ENCODE results near the gene CYBA. TPM values are rescaled to one million over a fixed set of nuclear protein-coding genes. Genes with fewer than 3 reads are reported as not detected.

Gene CYBA
- total RNA-seq, 1 experiment from 2014 or later: 351 TPM

GRCh38 chr16:88662843-88663606, 12.2 kb upstream of the CYBA start, which contains the start of gene MVD:
TSS of gene MVD (minus strand) at chr16:88663091. CDS start at chr16:88663080, 11 bp downstream.
- H3K4me1 ChIP-seq: peaks cover 11% of the 10 kb centered on the region
- peak; percentile 99 for DNase-seq
- peaks cover 5% of the 10 kb centered on the region for H3K4me1 Mint-ChIP-seq (ENCODE audit: low read depth, unreplicated experiment)
- ChIA-PET POLR2A (interaction anchor here (0.5 to 1.0 kb wide), 4 partner anchors 14 to 1211 kb away, joined by 3 to 6 read pairs (median 5); no protein-coding TSS in a partner anchor), CTCF (interaction anchor here (0.5 to 1.4 kb wide), 5 partner anchors 9 to 93 kb away, joined by 3 to 13 read pairs (median 4); partner anchors contain the start of gene ZC3H18)
- peak within 1 kb of the TSS; percentile 94 for H3K4me3 Mint-ChIP-seq (ENCODE audit: unreplicated experiment)
- peak within 1 kb of the TSS; percentile 88 for H3K27ac Mint-ChIP-seq (ENCODE audit: unreplicated experiment)
- peak within 1 kb of the TSS; percentile 84 for H3K4me3 ChIP-seq (ENCODE audit: low read depth, low read length)
- H3K36me3 Mint-ChIP-seq (ENCODE audit: insufficient read depth, unreplicated experiment): peaks cover 18% of the 10 kb centered on the region
- intact Hi-C loops (cut with micrococcal nuclease; ENCODE audit: unreplicated experiment): loop anchor here (1.0 to 5.0 kb wide), 3 partner anchors 12 to 44 kb away; partner anchors contain the start of genes CTU2, CYBA, RNF166 and SNAI3
- BruUV-seq (replicated peaks): no TSS peak
- H3K27me3 ChIP-seq (replicated peaks; ENCODE audit: control insufficient read depth, insufficient read depth, low read length): no peaks in the 10 kb centered on the region
- no peaks in the 10 kb centered on the region for H3K9me3 ChIP-seq
- TF ChIP-seq CTCF (IDR thresholded peaks at IDR 0.05; ENCODE audit: insufficient read depth in 1 of 2, low read depth in 1 of 2, low read length in 1 of 2, severe bottlenecking in 1 of 2, unreplicated experiment in 1 of 2): peak in 1 of 2 experiments; percentile 18
- no peaks in the 10 kb centered on the region for H3K27me3 Mint-ChIP-seq (ENCODE audit: insufficient read depth, unreplicated experiment)
- no peaks in the 10 kb centered on the region; the same call in 1 of the 2 replicates for H3K36me3 ChIP-seq (ENCODE audit: control insufficient read depth, insufficient read depth, low read length)
- no peaks in the 10 kb centered on the region for H3K9me3 Mint-ChIP-seq (ENCODE audit: unreplicated experiment)

DNA sequence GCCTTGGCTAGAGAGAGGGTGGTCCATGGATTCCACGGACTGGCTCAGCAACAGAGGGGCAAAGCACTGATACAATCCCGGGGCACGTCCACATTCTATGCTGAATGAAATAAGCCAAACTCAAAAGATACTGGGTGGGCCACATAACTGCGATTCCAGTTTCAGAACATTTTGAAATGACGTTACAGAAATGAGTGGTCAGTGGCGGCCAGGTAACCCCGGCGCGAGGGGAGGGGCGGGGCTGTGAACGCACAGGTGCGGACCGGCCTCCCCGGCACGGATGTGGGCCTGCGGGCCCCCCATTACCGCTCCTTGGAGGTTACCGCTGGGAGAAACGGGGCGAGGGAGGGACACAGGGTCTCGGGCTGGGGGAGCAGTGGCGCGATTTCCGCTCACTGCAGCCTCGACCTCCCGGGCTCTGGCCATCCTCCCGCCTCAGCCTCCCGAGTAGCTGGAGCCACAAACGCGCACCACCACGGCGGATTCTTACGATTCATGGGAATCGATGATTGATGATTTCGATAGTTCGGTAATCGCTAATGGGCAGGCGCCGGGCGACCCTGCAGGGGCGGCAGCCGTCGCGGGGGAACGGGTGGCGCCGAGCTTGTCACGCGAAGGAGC, 11.5 kb upstream of the CYBA start:
- ChIA-PET CTCF (interaction anchor here (0.6 to 1.4 kb wide), 4 partner anchors 9 to 92 kb away, joined by 3 to 13 read pairs (median 4); partner anchors contain the start of gene ZC3H18), POLR2A (interaction anchor here (0.5 to 1.0 kb wide), 4 partner anchors 13 to 1211 kb away, joined by 3 to 6 read pairs (median 5); no protein-coding TSS in a partner anchor)
- no peak for TF ChIP-seq CTCF (IDR thresholded peaks at IDR 0.05; ENCODE audit: insufficient read depth in 1 of 2, low read depth in 1 of 2, low read length in 1 of 2, severe bottlenecking in 1 of 2, unreplicated experiment in 1 of 2)
- H3K9me3 ChIP-seq: no peaks in the 10 kb centered on the region
- Mint-ChIP-seq H3K27me3 (ENCODE audit: insufficient read depth, unreplicated experiment) (no peaks in the 10 kb centered on the region), H3K4me1 (ENCODE audit: low read depth, unreplicated experiment) (peaks cover 5% of the 10 kb centered on the region), H3K9me3 (ENCODE audit: unreplicated experiment) (no peaks in the 10 kb centered on the region), H3K36me3 (ENCODE audit: insufficient read depth, unreplicated experiment) (peaks cover 11% of the 10 kb centered on the region), H3K27ac (ENCODE audit: unreplicated experiment) (peak overlapping the region; percentile 88), H3K4me3 (ENCODE audit: unreplicated experiment) (peak overlapping the region; percentile 94)
- peaks cover 11% of the 10 kb centered on the region for H3K4me1 ChIP-seq
- TSS peak; percentile 57 for BruUV-seq (replicated peaks)
- H3K36me3 ChIP-seq (ENCODE audit: control insufficient read depth, insufficient read depth, low read length): no peaks in the 10 kb centered on the region; the same call in 1 of the 2 replicates
- H3K27me3 ChIP-seq (replicated peaks; ENCODE audit: control insufficient read depth, insufficient read depth, low read length): no peaks in the 10 kb centered on the region
- H3K4me3 ChIP-seq (ENCODE audit: low read depth, low read length): peak overlapping the region; percentile 84
- peak in 1 of 2 experiments; percentile 50 for DNase-seq
- intact Hi-C loops (cut with micrococcal nuclease; ENCODE audit: unreplicated experiment): loop anchor here (1.0 to 5.0 kb wide), 2 partner anchors 11 to 45 kb away; partner anchors contain the start of genes CTU2, CYBA and RNF166

GRCh38 chr16:88661468-88661867, 10.6 kb upstream of the CYBA start:
- Histone ChIP-seq H3K27me3 (replicated peaks; ENCODE audit: control insufficient read depth, insufficient read depth, low read length) (no peaks in the 10 kb centered on the region), H3K4me1 (peaks cover 11% of the 10 kb centered on the region), H3K9me3 (no peaks in the 10 kb centered on the region), H3K4me3 (ENCODE audit: low read depth, low read length) (peak overlapping the region; percentile 22), H3K36me3 (ENCODE audit: control insufficient read depth, insufficient read depth, low read length) (no peaks in the 10 kb centered on the region; the same call in none of the 2 replicates)
- H3K9me3 Mint-ChIP-seq (ENCODE audit: unreplicated experiment): no peaks in the 10 kb centered on the region
- POLR2A ChIA-PET: no interaction called here
- no peak for TF ChIP-seq CTCF (IDR thresholded peaks at IDR 0.05; ENCODE audit: insufficient read depth in 1 of 2, low read depth in 1 of 2, low read length in 1 of 2, severe bottlenecking in 1 of 2, unreplicated experiment in 1 of 2)
- intact Hi-C loops (cut with micrococcal nuclease; ENCODE audit: unreplicated experiment): loop anchor here (5.0 kb wide), 1 partner anchor 46 kb away; the partner anchor contains the start of genes CTU2 and RNF166
- H3K36me3 Mint-ChIP-seq (ENCODE audit: insufficient read depth, unreplicated experiment): peaks cover 14% of the 10 kb centered on the region
- CTCF ChIA-PET: no interaction called here
- BruUV-seq (replicated peaks): no TSS peak
- peak overlapping the region; percentile 94 for H3K4me3 Mint-ChIP-seq (ENCODE audit: unreplicated experiment)
- H3K27me3 Mint-ChIP-seq (ENCODE audit: insufficient read depth, unreplicated experiment): no peaks in the 10 kb centered on the region
- peaks cover 5% of the 10 kb centered on the region for H3K4me1 Mint-ChIP-seq (ENCODE audit: low read depth, unreplicated experiment)
- H3K27ac Mint-ChIP-seq (ENCODE audit: unreplicated experiment): peak overlapping the region; percentile 88
- no peak for DNase-seq
